Central memory CD8-positive, alpha-beta T cell (primary cell): ENCODE data around the gene CNTN2.

Source experiments
- ATAC-seq: fragments of 150-1000 bp; cut with Tn5 transposase; replicated peaks from 2 replicates; pipeline ENCODE4 v1.10.0; 2022; ENCODE audit warnings: mild to moderate bottlenecking, moderate FRiP score, moderate number of reproducible peaks; ENCODE audit not compliant: poor library complexity, severe bottlenecking; ENCODE audit errors: extremely low read depth
- DNase-seq, 2 donors: peaks; one replicate each; pipeline ENCODE4 v3.0.0; 2021; ENCODE audit warnings: low spot score in 2 of 2
- H3K27ac Mint-ChIP-seq: one replicate; pipeline ENCODE4 v1.8.0; 2022; ENCODE audit warnings: low read depth, mild to moderate bottlenecking, moderate library complexity, mixed read lengths
- H3K27me3 Mint-ChIP-seq: one replicate; pipeline ENCODE4 v1.8.0; 2022; ENCODE audit warnings: mixed read lengths
- H3K36me3 Mint-ChIP-seq: one replicate; pipeline ENCODE4 v1.8.0; 2022; ENCODE audit warnings: mild to moderate bottlenecking, moderate library complexity, mixed read lengths; ENCODE audit not compliant: insufficient read depth
- H3K4me1 Mint-ChIP-seq: one replicate; pipeline ENCODE4 v1.8.0; 2022; ENCODE audit warnings: mixed read lengths
- H3K4me3 Mint-ChIP-seq: one replicate; pipeline ENCODE4 v1.8.0; 2022; ENCODE audit warnings: mild to moderate bottlenecking, moderate library complexity, mixed read lengths
- H3K9me3 Mint-ChIP-seq: one replicate; pipeline ENCODE4 v1.8.0; 2022; ENCODE audit warnings: mixed read lengths

The CNTN2 gene

DNA sequence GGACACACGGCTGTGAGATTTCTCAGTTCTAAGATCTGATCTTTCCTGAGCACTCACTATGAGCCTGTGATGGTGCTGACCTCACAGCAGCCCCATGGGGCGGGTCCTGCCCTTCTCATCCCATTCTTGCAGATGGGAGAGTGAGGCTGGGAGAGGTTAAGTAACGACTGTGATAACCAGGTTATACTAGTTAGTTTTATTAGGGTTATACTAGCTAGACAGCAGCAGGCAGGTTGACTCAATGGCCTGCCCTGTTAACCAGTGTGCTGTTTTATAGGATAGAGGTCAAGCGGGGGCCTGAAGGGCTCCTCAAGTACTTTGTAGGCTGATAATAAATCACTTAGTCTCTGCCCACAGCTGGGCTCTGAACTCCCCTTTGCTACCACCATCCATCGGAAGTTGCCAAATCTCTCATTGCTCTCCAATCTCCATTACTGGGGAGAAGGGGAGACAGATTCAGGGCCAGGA, 4.8 kb downstream of the CNTN2 start:
- H3K4me1 Mint-ChIP-seq = no peaks in the 10 kb centered on the region
- H3K9me3 Mint-ChIP-seq = no peaks in the 10 kb centered on the region
- no peak overlapping the region for H3K27ac Mint-ChIP-seq
- H3K4me3 Mint-ChIP-seq = no peak overlapping the region
- no peaks in the 10 kb centered on the region for H3K36me3 Mint-ChIP-seq
- peaks cover 54% of the 10 kb centered on the region for H3K27me3 Mint-ChIP-seq
- ATAC-seq = no peak
- no peak for DNase-seq

DNA sequence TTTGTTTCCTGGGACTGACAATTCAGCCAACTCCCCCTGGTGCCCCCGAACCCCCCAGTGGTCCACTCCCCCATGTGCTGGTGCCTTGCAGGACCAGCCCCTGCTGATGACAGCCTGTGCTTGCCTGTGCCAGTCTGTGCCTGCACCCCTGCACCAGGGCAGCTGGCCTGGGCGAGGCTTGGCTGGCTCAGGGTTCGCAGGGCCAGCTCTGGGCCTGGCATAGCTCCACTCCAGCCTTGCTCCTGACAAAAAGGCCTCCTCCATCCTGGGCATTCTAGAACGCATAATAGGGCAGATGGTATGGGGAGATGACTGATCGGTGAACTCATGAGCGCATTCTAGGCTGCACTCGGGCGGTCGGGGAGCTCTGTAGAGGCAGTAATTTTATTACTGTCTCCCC, 5.4 kb downstream of the CNTN2 start:
- no peaks in the 10 kb centered on the region for H3K9me3 Mint-ChIP-seq
- no peaks in the 10 kb centered on the region for H3K4me1 Mint-ChIP-seq
- ATAC-seq (no peak), DNase-seq (no peak)
- H3K27me3 Mint-ChIP-seq = peaks cover 57% of the 10 kb centered on the region
- H3K36me3 Mint-ChIP-seq = no peaks in the 10 kb centered on the region
- H3K4me3 Mint-ChIP-seq = no peak overlapping the region
- no peak overlapping the region for H3K27ac Mint-ChIP-seq

DNA sequence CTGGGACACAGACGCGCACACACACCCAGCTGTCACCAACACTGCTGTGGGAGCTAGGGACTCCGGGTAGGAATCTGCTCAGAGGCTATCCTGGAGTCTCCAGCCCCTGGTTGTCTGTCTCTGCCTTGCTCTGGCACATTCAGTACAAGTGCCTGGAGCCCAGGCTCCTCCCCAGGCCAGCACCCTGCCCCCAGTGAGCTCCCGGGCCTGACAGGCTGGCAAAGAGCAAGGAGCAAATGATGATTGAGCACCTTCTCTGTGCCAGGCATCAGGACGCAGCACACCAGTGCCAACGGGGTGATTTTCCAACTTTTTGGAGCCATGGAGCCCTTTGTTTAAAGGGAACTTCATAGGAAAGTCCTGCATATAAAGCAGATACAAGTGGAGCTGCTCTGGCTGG, 6.5 kb downstream of the CNTN2 start:
- DNase-seq (no peak), ATAC-seq (no peak)
- Mint-ChIP-seq H3K27me3 (peaks cover 57% of the 10 kb centered on the region), H3K9me3 (no peaks in the 10 kb centered on the region), H3K4me1 (no peaks in the 10 kb centered on the region), H3K4me3 (no peak overlapping the region), H3K27ac (no peak overlapping the region), H3K36me3 (no peaks in the 10 kb centered on the region)

DNA sequence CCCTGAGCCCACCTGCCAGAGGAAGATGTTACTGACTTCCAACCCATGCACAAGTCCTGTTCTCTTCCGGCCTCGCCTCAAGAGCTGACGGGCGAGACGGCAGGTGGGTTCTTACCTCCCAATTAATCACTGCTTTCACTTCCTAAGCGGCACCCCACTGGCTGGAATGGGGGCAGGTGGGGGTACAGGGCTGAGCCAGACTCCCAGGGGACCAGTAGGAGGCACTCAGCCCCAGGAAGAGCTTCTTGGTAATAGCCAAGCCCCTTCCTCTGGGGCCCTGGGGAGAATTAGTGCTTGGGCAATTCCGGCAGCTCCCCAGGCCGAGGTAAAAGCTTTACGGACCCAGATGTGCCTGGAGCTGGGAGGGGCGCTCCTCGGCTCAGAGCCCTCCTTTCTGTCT, 9.7 kb downstream of the CNTN2 start:
- H3K4me3 Mint-ChIP-seq = no peak overlapping the region
- H3K27ac Mint-ChIP-seq = no peak overlapping the region
- no peaks in the 10 kb centered on the region for H3K4me1 Mint-ChIP-seq
- ATAC-seq (no peak), DNase-seq (no peak)
- no peaks in the 10 kb centered on the region for H3K36me3 Mint-ChIP-seq
- no peaks in the 10 kb centered on the region for H3K9me3 Mint-ChIP-seq
- H3K27me3 Mint-ChIP-seq = peaks cover 37% of the 10 kb centered on the region

DNA sequence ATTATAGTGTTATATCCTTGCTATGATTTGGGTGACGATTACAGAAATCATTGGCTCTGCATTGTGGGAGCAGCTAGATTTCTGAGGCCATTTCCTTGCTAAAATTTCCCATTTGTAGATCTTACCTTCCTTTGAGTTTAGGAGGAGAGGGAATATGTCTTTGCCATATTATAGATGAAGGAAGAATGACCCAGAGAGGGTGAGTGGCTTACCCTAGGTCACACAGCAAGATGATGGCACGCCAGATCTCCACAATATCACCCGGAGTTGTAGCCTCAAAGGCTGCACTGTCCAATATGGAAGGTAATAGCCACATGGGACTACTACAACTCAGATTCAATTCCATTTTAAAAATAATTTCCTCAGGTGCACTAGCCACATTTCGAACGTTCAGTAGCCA, 10.3 kb downstream of the CNTN2 start:
- ATAC-seq = no peak
- Mint-ChIP-seq H3K27me3 (peaks cover 31% of the 10 kb centered on the region), H3K9me3 (no peaks in the 10 kb centered on the region), H3K36me3 (no peaks in the 10 kb centered on the region), H3K4me1 (no peaks in the 10 kb centered on the region), H3K27ac (no peak overlapping the region), H3K4me3 (no peak overlapping the region)
- DNase-seq = no peak

DNA sequence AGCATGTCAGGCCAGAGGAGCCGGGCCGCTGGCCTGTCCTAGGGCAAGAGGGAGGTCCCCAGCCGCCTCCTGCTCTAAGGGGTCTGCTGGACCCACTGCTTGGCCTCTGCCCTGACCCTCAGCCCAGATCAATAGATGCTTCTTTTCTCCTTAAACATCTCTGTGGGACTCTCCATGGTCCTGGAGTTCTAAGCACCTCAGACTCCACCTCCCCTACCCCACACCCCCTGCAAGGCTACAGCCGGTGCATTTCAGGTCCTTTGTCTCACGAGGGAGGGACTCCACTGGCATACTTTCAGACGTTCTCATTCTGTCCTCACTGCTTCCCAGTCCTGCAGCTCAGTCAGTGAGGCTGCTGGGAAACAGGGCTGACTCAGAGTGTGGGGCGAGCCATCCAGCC, 11.0 kb downstream of the CNTN2 start:
- no peak overlapping the region for H3K4me3 Mint-ChIP-seq
- H3K9me3 Mint-ChIP-seq = no peaks in the 10 kb centered on the region
- DNase-seq (no peak), ATAC-seq (no peak)
- no peaks in the 10 kb centered on the region for H3K36me3 Mint-ChIP-seq
- H3K27ac Mint-ChIP-seq = no peak overlapping the region
- no peaks in the 10 kb centered on the region for H3K4me1 Mint-ChIP-seq
- H3K27me3 Mint-ChIP-seq = peaks cover 26% of the 10 kb centered on the region

DNA sequence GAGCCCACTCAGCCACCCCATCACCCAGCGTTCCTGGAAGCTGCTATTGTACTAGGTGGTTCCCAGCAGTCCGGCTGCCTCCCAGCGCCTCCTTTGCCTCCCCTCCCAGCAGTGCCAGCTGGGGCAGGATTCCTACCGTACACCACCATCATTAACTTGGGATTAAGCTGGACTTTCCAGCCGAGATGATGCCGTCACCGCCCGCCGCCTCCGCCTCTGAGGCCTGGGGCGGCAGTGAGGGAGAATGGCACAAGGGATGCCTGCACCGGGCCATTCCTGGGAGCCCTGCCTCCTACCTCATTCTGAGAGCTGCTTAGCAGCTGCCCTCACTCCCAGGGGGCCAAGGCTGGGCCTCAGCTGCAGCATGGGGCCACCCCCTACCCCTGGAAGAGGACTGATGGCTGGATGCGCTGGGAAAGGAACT, 13.2 kb downstream of the CNTN2 start:
- H3K4me1 Mint-ChIP-seq = no peaks in the 10 kb centered on the region
- H3K36me3 Mint-ChIP-seq = peaks cover 1% of the 10 kb centered on the region
- H3K27me3 Mint-ChIP-seq = peaks cover 26% of the 10 kb centered on the region
- H3K9me3 Mint-ChIP-seq = no peaks in the 10 kb centered on the region
- DNase-seq (no peak), ATAC-seq (no peak)
- no peak overlapping the region for H3K4me3 Mint-ChIP-seq
- no peak overlapping the region for H3K27ac Mint-ChIP-seq

DNA sequence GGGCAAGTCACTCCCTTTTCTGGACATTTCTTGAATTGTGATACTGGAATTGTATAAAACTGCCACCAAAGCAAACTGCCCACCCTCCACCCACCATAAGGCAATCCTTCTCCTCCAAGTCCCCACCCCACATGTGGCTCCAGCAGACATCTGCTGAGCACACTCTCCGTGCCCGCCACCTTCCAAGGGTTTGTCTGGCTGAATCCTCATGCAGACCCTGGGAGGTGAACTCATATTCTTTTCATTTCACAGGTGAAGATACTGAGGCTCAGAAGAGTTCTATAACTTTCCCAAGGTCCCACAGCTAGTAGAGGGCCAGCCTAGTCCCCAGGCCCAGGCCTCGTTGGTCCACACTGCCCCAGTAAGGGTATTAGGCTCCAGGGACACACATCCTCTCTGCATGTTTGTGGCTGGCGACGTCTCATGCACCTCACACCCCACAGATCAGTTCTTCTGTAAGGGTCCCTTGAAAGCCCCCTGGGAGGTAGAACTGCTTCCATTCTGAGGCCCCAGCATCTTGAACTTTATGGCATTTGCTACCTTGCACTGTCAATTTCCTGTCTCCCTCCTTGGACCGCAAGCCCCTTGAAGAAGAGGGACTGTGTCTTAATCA, 14.1 kb downstream of the CNTN2 start:
- ATAC-seq (no peak), DNase-seq (no peak)
- H3K36me3 Mint-ChIP-seq = peaks cover 1% of the 10 kb centered on the region
- peaks cover 26% of the 10 kb centered on the region for H3K27me3 Mint-ChIP-seq
- no peaks in the 10 kb centered on the region for H3K9me3 Mint-ChIP-seq
- no peak overlapping the region for H3K4me3 Mint-ChIP-seq
- peaks cover 6% of the 10 kb centered on the region for H3K4me1 Mint-ChIP-seq
- H3K27ac Mint-ChIP-seq = no peak overlapping the region

DNA sequence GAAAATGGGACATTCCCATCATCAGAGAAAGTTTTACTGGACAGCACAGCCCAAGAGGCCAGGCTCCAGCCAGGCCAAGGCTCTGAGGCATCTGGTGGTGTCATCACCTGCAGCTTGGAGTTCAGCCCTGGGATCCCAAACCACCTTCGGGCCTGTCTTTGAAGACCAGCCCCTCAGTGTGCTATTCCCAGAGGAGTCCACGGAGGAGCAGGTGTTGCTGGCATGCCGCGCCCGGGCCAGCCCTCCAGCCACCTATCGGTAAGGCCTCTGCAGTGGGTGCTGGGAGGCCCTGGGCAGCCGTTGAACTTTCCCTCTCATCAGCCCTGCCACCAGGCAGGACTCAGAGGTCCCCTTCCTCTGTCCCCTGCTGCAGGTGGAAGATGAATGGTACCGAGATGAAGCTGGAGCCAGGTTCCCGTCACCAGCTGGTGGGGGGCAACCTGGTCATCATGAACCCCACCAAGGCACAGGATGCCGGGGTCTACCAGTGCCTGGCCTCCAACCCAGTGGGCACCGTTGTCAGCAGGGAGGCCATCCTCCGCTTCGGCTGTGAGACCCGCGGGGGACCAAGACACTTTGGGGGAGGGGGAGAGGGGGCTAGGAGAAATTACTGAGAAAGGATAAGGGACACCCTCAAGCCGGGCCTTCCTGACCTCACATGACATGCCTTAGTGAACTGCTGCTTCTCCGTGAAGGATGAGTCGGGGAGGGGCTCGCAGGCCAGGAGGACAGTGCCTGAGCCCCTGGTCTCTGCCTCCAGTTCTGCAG, 15.0 kb downstream of the CNTN2 start:
- H3K36me3 Mint-ChIP-seq = peaks cover 1% of the 10 kb centered on the region
- no peaks in the 10 kb centered on the region for H3K9me3 Mint-ChIP-seq
- no peak overlapping the region for H3K27ac Mint-ChIP-seq
- H3K4me1 Mint-ChIP-seq = peaks cover 6% of the 10 kb centered on the region
- DNase-seq = no peak
- ATAC-seq = no peak
- no peak overlapping the region for H3K4me3 Mint-ChIP-seq
- H3K27me3 Mint-ChIP-seq = peaks cover 26% of the 10 kb centered on the region

DNA sequence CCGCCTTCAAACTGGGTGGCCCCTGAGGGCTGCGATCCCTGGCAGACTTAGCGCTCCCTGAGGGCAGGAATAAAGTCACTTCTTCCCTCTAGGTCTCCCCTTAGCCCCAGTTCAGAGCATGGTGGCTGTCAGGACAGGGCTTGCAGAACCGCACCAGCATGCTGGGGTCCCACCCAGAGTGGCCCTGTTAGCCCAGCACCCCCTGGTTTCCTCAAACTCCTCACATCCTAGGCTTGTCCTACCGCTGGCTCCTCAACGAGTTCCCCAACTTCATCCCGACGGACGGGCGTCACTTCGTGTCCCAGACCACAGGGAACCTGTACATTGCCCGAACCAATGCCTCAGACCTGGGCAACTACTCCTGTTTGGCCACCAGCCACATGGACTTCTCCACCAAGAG, 15.8 kb downstream of the CNTN2 start:
- Mint-ChIP-seq H3K4me1 (peaks cover 6% of the 10 kb centered on the region), H3K4me3 (no peak overlapping the region), H3K27ac (no peak overlapping the region), H3K9me3 (no peaks in the 10 kb centered on the region), H3K27me3 (peaks cover 17% of the 10 kb centered on the region), H3K36me3 (peaks cover 1% of the 10 kb centered on the region)
- DNase-seq (no peak), ATAC-seq (no peak)

DNA sequence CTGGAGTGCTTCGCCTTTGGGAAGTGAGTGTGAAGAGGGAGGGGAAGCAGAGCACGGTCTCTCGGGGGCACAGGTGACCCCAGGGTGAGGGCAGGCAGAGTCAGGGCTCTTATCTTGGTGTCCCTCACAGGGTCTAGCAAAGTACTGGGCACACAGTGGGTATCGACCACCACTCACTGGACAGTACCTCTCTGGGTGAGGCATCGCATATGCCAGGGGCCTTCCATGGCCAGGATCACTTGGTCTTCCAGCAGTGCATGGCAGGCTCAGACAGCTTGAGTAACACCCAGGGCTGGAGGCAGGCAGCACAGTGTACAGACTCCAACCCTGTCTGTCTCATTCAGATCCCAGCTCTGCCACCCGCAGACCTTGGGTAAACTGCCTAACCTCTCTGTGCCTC, 16.6 kb downstream of the CNTN2 start:
- peaks cover 6% of the 10 kb centered on the region for H3K4me1 Mint-ChIP-seq

DNA sequence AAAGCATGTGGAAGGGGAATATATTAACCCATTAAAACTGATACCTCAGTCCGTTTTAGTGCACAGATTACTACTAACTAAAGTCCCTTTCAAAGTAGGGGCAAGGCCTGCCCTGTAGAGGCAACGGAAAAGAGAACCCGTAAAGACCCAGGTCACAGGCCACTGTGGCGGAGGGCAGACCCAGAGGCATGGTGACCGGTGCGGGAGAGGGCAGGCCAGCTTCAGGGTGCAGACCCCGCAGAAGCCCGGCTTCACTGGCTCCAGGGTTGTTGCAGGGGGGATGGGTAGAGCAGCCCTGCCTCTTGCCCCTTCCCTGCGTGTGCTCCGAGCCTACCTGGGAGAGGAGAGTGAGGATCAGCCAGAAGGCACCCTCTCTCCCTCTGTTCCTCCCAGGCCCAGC, 17.7 kb downstream of the CNTN2 start:
- Mint-ChIP-seq H3K9me3 (no peaks in the 10 kb centered on the region), H3K4me3 (no peak overlapping the region), H3K4me1 (peaks cover 6% of the 10 kb centered on the region), H3K27ac (no peak overlapping the region), H3K27me3 (peaks cover 11% of the 10 kb centered on the region), H3K36me3 (peaks cover 1% of the 10 kb centered on the region)
- no peak for ATAC-seq
- DNase-seq = no peak

More for the DNA sequence above, 16.6 kb downstream of the CNTN2 start:
- peaks cover 1% of the 10 kb centered on the region for H3K36me3 Mint-ChIP-seq
- no peak for DNase-seq
- no peak overlapping the region for H3K27ac Mint-ChIP-seq
- H3K9me3 Mint-ChIP-seq = no peaks in the 10 kb centered on the region
- ATAC-seq = no peak
- no peak overlapping the region for H3K4me3 Mint-ChIP-seq
- H3K27me3 Mint-ChIP-seq = peaks cover 13% of the 10 kb centered on the region

DNA sequence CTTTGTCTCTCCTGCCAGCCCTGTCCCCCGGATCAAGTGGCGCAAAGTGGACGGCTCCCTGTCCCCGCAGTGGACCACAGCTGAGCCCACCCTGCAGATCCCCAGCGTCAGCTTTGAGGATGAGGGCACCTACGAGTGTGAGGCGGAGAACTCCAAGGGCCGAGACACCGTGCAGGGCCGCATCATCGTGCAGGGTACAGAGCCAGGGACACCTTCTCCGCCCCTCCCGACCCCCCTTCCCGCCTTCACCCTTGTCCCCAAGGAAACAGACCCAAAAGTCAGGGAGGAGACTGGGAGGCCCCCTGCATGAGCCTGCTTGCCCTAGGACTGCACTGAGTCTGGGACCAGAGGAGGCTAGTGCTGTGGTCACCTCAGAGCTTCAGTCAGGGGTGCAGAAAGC, 18.2 kb downstream of the CNTN2 start:
- no peak for DNase-seq
- no peaks in the 10 kb centered on the region for H3K9me3 Mint-ChIP-seq
- H3K27me3 Mint-ChIP-seq = peaks cover 11% of the 10 kb centered on the region
- peaks cover 1% of the 10 kb centered on the region for H3K36me3 Mint-ChIP-seq
- H3K4me1 Mint-ChIP-seq = peaks cover 6% of the 10 kb centered on the region
- H3K27ac Mint-ChIP-seq = no peak overlapping the region
- no peak for ATAC-seq
- no peak overlapping the region for H3K4me3 Mint-ChIP-seq
